ENCODE results near the gene TSHZ2. TPM values are rescaled to one million over a fixed set of nuclear protein-coding genes. Genes with fewer than 3 reads are reported as not detected.

Gene TSHZ2
- total and polyA plus RNA-seq, 9 donors, result 7.3 to 23.1 (median 12.5) TPM

DNA sequence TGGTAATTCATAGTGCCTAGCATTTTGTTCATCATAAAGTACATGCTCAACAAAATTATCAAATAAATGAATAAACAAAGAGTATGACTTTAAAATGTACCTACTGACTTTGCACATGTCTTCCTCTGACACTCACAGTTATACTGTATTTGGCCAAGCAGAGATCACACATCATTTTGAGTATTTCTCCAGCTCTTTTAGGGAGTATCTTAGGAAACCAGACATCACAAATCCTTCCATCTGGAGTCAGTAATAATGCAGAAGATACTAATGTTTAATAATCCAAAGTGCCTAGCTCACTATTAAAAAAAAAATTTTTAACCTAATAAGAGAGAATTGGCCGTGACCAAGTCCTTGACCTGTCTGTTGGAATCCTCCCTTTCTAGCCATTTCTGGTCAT lies 466.9 kb downstream of the TSHZ2 start:
- no CpG with 5 or more reads among the region's 1 CpG for WGBS (ENCODE audit: insufficient coverage)
- Histone ChIP-seq H3K27ac (ENCODE audit: low read length) (no peak overlapping the region), H3K36me3 (ENCODE audit: control insufficient read depth, insufficient read depth, low read length) (no peaks in the 10 kb centered on the region), H3K4me1 (ENCODE audit: control insufficient read depth, insufficient read depth, low read length) (peaks cover under 1% of the 10 kb centered on the region), H3K27me3 (ENCODE audit: control insufficient read depth, insufficient read depth, low read length) (no peaks in the 10 kb centered on the region), H3K4me3 (ENCODE audit: low read length) (no peak overlapping the region), H3K9me3 (replicated peaks; ENCODE audit: control insufficient read depth, low read depth, low read length) (no peaks in the 10 kb centered on the region)
- DNase-seq, result peak; percentile 71

- peak; percentile 31 for DNase-seq
- no CpG with 5 or more reads among the region's 2 CpGs for WGBS (ENCODE audit: insufficient coverage)
Observed at GRCh38 chr20:53439616-53440015, 467.5 kb downstream of the TSHZ2 start.

GRCh38 chr20:53444401-53445149 lies 472.4 kb downstream of the TSHZ2 start:
- Histone ChIP-seq H3K9me3 (replicated peaks; ENCODE audit: control insufficient read depth, low read depth, low read length) (peaks cover 8% of the 10 kb centered on the region), H3K4me3 (ENCODE audit: low read length) (no peak overlapping the region), H3K27ac (ENCODE audit: low read length) (peak overlapping the region; percentile 76), H3K4me1 (ENCODE audit: control insufficient read depth, insufficient read depth, low read length) (peaks cover 16% of the 10 kb centered on the region), H3K36me3 (ENCODE audit: control insufficient read depth, insufficient read depth, low read length) (no peaks in the 10 kb centered on the region), H3K27me3 (ENCODE audit: control insufficient read depth, insufficient read depth, low read length) (no peaks in the 10 kb centered on the region)
- DNase-seq, result peak; percentile 87
- 22% methylated on average over 8 of the region's 9 CpGs for whole genome bisulfite sequencing (ENCODE audit: insufficient coverage)

More at GRCh38 chr20:53439616-53440015, 467.5 kb downstream of the TSHZ2 start:
- H3K36me3 ChIP-seq (ENCODE audit: control insufficient read depth, insufficient read depth, low read length), result no peaks in the 10 kb centered on the region
- H3K27ac ChIP-seq (ENCODE audit: low read length), result no peak overlapping the region
- H3K9me3 ChIP-seq (replicated peaks; ENCODE audit: control insufficient read depth, low read depth, low read length), result no peaks in the 10 kb centered on the region
- peaks cover 6% of the 10 kb centered on the region for H3K4me1 ChIP-seq (ENCODE audit: control insufficient read depth, insufficient read depth, low read length)
- no peaks in the 10 kb centered on the region for H3K27me3 ChIP-seq (ENCODE audit: control insufficient read depth, insufficient read depth, low read length)
- no peak overlapping the region for H3K4me3 ChIP-seq (ENCODE audit: low read length)

- H3K27ac ChIP-seq (ENCODE audit: low read length), result peak overlapping the region; percentile 57
- no CpG with 5 or more reads among the region's 6 CpGs for WGBS (ENCODE audit: insufficient coverage)
- peak; percentile 79 for DNase-seq
- no peak overlapping the region for H3K4me3 ChIP-seq (ENCODE audit: low read length)
- no peaks in the 10 kb centered on the region for H3K27me3 ChIP-seq (ENCODE audit: control insufficient read depth, insufficient read depth, low read length)
- H3K9me3 ChIP-seq (replicated peaks; ENCODE audit: control insufficient read depth, low read depth, low read length), result peaks cover 10% of the 10 kb centered on the region
- H3K36me3 ChIP-seq (ENCODE audit: control insufficient read depth, insufficient read depth, low read length), result no peaks in the 10 kb centered on the region
- peaks cover 16% of the 10 kb centered on the region for H3K4me1 ChIP-seq (ENCODE audit: control insufficient read depth, insufficient read depth, low read length)
Observed at GRCh38 chr20:53445321-53445731, 473.2 kb downstream of the TSHZ2 start.

DNA sequence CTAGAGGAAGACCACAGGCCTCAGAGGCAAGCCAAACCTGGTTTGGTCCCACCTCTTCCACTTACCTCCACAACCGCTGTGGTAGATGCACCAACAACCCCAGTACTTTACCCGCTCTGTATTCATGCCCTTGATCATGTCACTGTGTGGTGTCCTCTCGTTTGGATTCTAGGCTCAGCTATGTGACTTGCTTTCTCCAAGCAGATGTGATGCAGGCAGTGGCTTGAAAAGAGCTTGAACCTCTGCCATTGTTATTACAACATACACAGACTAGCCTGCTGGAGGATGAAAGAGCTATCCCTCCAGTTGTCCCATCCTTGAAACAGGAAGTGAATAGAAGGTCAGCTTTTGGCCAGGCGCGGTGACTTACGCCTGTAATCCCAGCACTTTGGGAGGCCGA lies 473.8 kb downstream of the TSHZ2 start:
- Histone ChIP-seq H3K9me3 (replicated peaks; ENCODE audit: control insufficient read depth, low read depth, low read length) (peaks cover 10% of the 10 kb centered on the region), H3K27ac (ENCODE audit: low read length) (peak overlapping the region; percentile 57), H3K27me3 (ENCODE audit: control insufficient read depth, insufficient read depth, low read length) (no peaks in the 10 kb centered on the region), H3K36me3 (ENCODE audit: control insufficient read depth, insufficient read depth, low read length) (no peaks in the 10 kb centered on the region), H3K4me3 (ENCODE audit: low read length) (no peak overlapping the region), H3K4me1 (ENCODE audit: control insufficient read depth, insufficient read depth, low read length) (peaks cover 16% of the 10 kb centered on the region)
- 86% methylated on average over 3 of the region's 7 CpGs for WGBS (ENCODE audit: insufficient coverage)
- DNase-seq, result peak; percentile 56

DNA sequence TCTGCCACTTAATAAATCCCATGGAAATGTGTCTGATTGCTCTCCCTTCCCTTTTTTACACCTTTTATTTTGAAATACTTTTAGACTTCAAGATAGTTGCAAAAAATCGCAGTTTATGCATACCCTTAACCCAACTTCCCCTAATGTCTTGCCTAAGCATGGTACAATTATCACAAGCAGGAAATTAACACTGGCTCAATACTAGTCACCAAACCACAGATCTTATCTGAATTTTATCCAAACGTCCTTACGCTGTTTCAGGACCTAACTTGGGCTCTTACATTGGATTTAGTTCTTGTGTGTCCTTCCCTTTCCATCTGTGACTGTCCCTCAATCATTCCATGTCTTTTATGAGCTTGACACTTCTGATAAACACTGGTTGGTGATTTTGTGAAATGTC lies 475.2 kb downstream of the TSHZ2 start:
- WGBS (ENCODE audit: insufficient coverage), result 93% methylated on average over 2 of the region's 3 CpGs
- no peak for DNase-seq
- Histone ChIP-seq H3K36me3 (ENCODE audit: control insufficient read depth, insufficient read depth, low read length) (no peaks in the 10 kb centered on the region), H3K27me3 (ENCODE audit: control insufficient read depth, insufficient read depth, low read length) (no peaks in the 10 kb centered on the region), H3K27ac (ENCODE audit: low read length) (no peak overlapping the region), H3K4me3 (ENCODE audit: low read length) (no peak overlapping the region), H3K4me1 (ENCODE audit: control insufficient read depth, insufficient read depth, low read length) (peaks cover 16% of the 10 kb centered on the region), H3K9me3 (replicated peaks; ENCODE audit: control insufficient read depth, low read depth, low read length) (peaks cover 10% of the 10 kb centered on the region)

- H3K27ac ChIP-seq (ENCODE audit: low read length), result no peak overlapping the region
- H3K36me3 ChIP-seq (ENCODE audit: control insufficient read depth, insufficient read depth, low read length), result no peaks in the 10 kb centered on the region
- DNase-seq, result no peak
- H3K4me3 ChIP-seq (ENCODE audit: low read length), result no peak overlapping the region
- WGBS (ENCODE audit: insufficient coverage), result no CpG with 5 or more reads among the region's 1 CpG
- peaks cover 10% of the 10 kb centered on the region for H3K9me3 ChIP-seq (replicated peaks; ENCODE audit: control insufficient read depth, low read depth, low read length)
- no peaks in the 10 kb centered on the region for H3K27me3 ChIP-seq (ENCODE audit: control insufficient read depth, insufficient read depth, low read length)
- H3K4me1 ChIP-seq (ENCODE audit: control insufficient read depth, insufficient read depth, low read length), result peaks cover 16% of the 10 kb centered on the region
Observed at GRCh38 chr20:53448426-53448825, 476.3 kb downstream of the TSHZ2 start.

DNA sequence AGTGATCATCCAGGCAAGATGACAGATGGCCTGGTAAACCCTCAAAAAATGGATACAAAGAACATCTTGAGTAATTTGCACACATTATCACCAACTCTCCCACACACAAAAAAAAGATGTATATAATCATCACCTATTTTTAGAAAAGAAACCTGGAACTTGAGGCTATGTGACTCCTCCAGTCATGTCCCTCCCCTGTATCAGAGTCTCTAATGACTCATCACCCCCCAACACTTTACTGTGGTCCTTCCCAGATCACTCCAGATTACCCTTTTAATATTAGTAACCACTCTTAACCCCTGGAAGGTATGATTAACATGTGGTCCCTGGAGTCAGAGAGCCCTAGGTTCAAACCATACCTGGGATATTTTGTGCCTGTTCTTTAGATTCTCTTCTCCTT lies 476.7 kb downstream of the TSHZ2 start:
- peaks cover 10% of the 10 kb centered on the region for H3K9me3 ChIP-seq (replicated peaks; ENCODE audit: control insufficient read depth, low read depth, low read length)
- no peaks in the 10 kb centered on the region for H3K27me3 ChIP-seq (ENCODE audit: control insufficient read depth, insufficient read depth, low read length)
- DNase-seq, result no peak
- H3K4me1 ChIP-seq (ENCODE audit: control insufficient read depth, insufficient read depth, low read length), result peaks cover 16% of the 10 kb centered on the region
- no peak overlapping the region for H3K4me3 ChIP-seq (ENCODE audit: low read length)
- H3K36me3 ChIP-seq (ENCODE audit: control insufficient read depth, insufficient read depth, low read length), result no peaks in the 10 kb centered on the region
- no peak overlapping the region for H3K27ac ChIP-seq (ENCODE audit: low read length)

GRCh38 chr20:53453076-53453475 lies 480.9 kb downstream of the TSHZ2 start:
- Histone ChIP-seq H3K36me3 (ENCODE audit: control insufficient read depth, insufficient read depth, low read length) (no peaks in the 10 kb centered on the region), H3K27ac (ENCODE audit: low read length) (no peak overlapping the region), H3K9me3 (replicated peaks; ENCODE audit: control insufficient read depth, low read depth, low read length) (peaks cover 14% of the 10 kb centered on the region), H3K4me3 (ENCODE audit: low read length) (no peak overlapping the region), H3K4me1 (ENCODE audit: control insufficient read depth, insufficient read depth, low read length) (no peaks in the 10 kb centered on the region), H3K27me3 (ENCODE audit: control insufficient read depth, insufficient read depth, low read length) (no peaks in the 10 kb centered on the region)
- DNase-seq, result no peak
- no CpG with 5 or more reads among the region's 4 CpGs for WGBS (ENCODE audit: insufficient coverage)

DNA sequence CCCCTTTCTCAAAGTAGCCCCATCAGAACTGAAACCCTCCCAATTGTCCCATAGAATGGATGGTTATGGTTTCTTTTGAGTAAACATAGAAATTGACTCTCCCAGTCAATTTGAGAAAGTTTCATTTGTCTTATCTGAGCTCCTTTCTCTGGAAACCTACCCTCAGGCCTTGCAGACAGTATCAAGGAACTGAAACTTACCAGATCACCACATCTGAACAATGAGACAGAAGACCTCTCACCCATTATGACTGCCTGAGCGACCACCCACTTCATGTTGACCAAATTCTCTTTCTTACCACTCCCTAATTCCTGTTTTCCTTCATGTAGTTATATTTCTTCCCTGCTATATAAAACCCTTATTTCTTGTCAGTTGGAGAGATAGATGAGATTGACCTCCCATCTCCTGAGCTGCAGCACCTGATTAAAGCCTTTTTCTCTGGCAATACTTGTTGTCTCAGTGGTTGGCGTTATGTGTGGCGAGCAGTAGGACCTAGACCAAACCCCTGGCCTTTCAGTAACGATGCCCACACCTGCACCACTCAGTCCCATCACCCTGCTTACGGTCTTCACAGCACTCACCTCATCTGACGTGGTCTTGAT lies 482.6 kb downstream of the TSHZ2 start:
- no peaks in the 10 kb centered on the region for H3K36me3 ChIP-seq (ENCODE audit: control insufficient read depth, insufficient read depth, low read length)
- WGBS (ENCODE audit: insufficient coverage), result 87% methylated on average over 4 of the region's 6 CpGs
- peaks cover 5% of the 10 kb centered on the region for H3K9me3 ChIP-seq (replicated peaks; ENCODE audit: control insufficient read depth, low read depth, low read length)
- H3K4me1 ChIP-seq (ENCODE audit: control insufficient read depth, insufficient read depth, low read length), result no peaks in the 10 kb centered on the region
- no peak overlapping the region for H3K4me3 ChIP-seq (ENCODE audit: low read length)
- DNase-seq, result no peak
- no peaks in the 10 kb centered on the region for H3K27me3 ChIP-seq (ENCODE audit: control insufficient read depth, insufficient read depth, low read length)
- H3K27ac ChIP-seq (ENCODE audit: low read length), result no peak overlapping the region
